ENCODE results near the gene SORCS2. TPM values are rescaled to one million over a fixed set of nuclear protein-coding genes. Genes with fewer than 3 reads are reported as not detected.
A peak's percentile ranks its signal among the peaks of the same experiment; 100 is the strongest.

SORCS2 gene
- total RNA-seq, 1 donor from 2014 or later, result 29.5 TPM

DNA sequence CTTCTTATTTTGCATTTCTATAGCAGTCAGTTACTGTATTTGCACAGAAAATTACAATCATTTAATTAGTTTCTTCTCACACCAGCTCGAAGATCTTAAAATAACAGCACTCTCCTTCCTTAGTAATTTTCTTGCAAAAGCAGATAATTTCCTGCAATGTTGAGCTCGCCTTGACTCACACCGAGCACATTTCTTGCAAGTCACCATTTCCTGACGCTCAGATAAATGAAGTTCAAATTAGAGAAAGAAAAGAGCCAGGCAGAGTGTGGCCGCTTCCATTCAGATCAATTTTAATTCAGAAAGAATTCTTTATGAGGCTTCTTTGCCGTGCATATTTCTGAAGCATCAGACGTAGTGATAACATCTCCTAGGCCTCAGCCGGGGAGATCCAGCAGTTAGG lies 10.1 kb downstream of the SORCS2 start:
- Mint-ChIP-seq H3K4me3 (ENCODE audit: unreplicated experiment) (no peak overlapping the region), H3K36me3 (ENCODE audit: unreplicated experiment) (no peaks in the 10 kb centered on the region), H3K27me3 (ENCODE audit: unreplicated experiment) (peaks cover 9% of the 10 kb centered on the region), H3K4me1 (ENCODE audit: low read depth, unreplicated experiment) (peaks cover 36% of the 10 kb centered on the region), H3K9me3 (ENCODE audit: unreplicated experiment) (peaks cover 5% of the 10 kb centered on the region), H3K27ac (ENCODE audit: unreplicated experiment) (no peak overlapping the region)
- no peak for DNase-seq
- no peak for TF ChIP-seq CTCF (IDR thresholded peaks at IDR 0.05; ENCODE audit: partially characterized antibody, unreplicated experiment)

DNA sequence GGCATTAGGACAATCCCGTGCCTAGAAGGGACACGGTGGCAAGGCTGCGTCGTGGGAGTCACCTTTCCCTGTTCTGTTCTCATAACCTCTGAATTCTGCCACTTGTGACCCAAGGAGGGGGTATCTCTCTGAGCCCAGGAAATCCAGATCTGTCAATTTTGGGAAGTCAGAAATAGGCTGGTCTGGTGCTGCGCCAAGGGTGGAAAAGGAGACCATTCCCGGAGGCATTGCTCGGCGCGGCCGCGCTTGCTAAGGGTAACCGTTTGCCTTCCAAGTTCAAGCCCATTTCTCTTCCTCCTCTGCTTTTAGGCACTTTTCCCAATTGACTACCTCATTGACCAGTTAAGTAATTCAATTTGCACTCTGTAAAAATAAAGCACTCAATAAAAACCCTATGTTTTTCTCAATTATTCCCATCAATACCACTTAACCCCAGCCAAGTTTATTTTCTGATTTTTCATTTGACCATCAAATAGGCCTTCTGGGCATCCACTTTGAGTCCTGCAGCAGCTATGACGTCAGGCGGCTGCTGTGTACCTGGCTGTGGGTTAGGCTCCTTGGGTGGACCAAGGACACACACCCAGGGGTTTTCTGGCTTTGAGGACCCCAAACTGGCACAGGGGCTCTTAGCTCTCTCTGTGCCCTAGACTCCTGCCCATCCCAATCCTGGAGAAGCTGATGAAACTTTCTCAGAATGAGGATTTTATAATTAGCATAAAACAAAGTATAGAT lies 12.5 kb downstream of the SORCS2 start:
- no peak for DNase-seq
- Mint-ChIP-seq H3K9me3 (ENCODE audit: unreplicated experiment) (peaks cover 9% of the 10 kb centered on the region), H3K4me1 (ENCODE audit: low read depth, unreplicated experiment) (peaks cover 32% of the 10 kb centered on the region), H3K4me3 (ENCODE audit: unreplicated experiment) (no peak overlapping the region), H3K27me3 (ENCODE audit: unreplicated experiment) (peaks cover 10% of the 10 kb centered on the region), H3K27ac (ENCODE audit: unreplicated experiment) (no peak overlapping the region), H3K36me3 (ENCODE audit: unreplicated experiment) (no peaks in the 10 kb centered on the region)
- no peak for TF ChIP-seq CTCF (IDR thresholded peaks at IDR 0.05; ENCODE audit: partially characterized antibody, unreplicated experiment)

DNA sequence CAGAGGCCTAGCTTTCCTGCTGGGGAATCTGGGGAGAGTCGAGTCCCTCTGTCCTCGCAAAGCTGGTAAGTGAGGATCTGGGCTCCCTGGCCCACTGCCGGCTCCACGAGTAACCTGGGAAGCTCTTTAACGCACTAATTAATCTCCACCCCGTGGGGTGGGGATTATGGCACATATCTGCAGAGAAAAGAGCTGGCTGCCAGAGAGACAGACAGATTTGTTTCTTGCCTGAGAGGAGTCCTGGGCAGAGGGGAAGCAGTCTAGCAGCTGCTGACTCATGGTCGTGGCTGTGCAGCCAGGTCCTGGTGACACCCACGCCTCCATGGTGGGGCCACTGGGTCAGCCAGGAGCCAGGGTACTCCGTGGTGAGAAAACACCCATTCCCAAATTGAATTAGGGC lies 14.0 kb downstream of the SORCS2 start:
- Mint-ChIP-seq H3K36me3 (ENCODE audit: unreplicated experiment) (no peaks in the 10 kb centered on the region), H3K27me3 (ENCODE audit: unreplicated experiment) (peaks cover 9% of the 10 kb centered on the region), H3K27ac (ENCODE audit: unreplicated experiment) (peak overlapping the region; percentile 66), H3K9me3 (ENCODE audit: unreplicated experiment) (peaks cover 5% of the 10 kb centered on the region), H3K4me1 (ENCODE audit: low read depth, unreplicated experiment) (peaks cover 25% of the 10 kb centered on the region), H3K4me3 (ENCODE audit: unreplicated experiment) (no peak overlapping the region)
- TF ChIP-seq CTCF (IDR thresholded peaks at IDR 0.05; ENCODE audit: partially characterized antibody, unreplicated experiment), result no peak
- DNase-seq, result no peak

DNA sequence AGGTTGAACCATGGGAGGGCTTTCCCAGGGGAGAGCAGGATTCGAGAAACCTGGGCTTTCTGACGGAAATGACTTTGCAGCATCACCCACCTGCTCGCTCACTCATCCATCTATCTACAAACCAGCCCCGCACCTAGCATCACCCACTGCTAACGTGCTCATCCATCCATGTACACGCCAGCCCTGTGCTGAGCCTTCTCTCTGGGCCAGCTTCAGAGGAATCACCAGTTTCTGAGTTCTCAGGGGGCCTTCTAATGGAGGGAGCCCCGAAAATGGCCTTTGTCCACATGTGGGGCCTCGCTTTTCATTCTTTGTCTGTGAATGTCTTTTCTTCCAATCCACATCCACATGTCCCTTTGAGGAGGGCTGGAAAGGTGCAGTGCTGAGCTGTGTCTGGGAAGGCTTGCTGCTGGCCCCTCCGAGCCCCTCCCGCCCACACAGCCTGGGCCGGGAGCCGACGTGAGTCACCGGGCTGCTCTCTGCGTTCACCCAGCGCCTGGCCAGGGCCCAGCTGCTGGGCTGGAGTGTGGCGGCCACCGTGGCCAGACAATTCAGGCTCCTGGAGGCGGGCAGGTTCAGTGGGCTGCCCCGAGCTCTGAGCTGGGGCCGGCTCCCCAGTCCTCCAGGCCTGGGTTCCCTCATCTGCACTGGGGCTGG lies 14.7 kb downstream of the SORCS2 start:
- H3K36me3 Mint-ChIP-seq (ENCODE audit: unreplicated experiment), result no peaks in the 10 kb centered on the region
- TF ChIP-seq CTCF (IDR thresholded peaks at IDR 0.05; ENCODE audit: partially characterized antibody, unreplicated experiment), result no peak
- peaks cover 5% of the 10 kb centered on the region for H3K9me3 Mint-ChIP-seq (ENCODE audit: unreplicated experiment)
- peaks cover 6% of the 10 kb centered on the region for H3K27me3 Mint-ChIP-seq (ENCODE audit: unreplicated experiment)
- peak; percentile 56 for DNase-seq
- H3K4me1 Mint-ChIP-seq (ENCODE audit: low read depth, unreplicated experiment), result peaks cover 19% of the 10 kb centered on the region
- no peak overlapping the region for H3K4me3 Mint-ChIP-seq (ENCODE audit: unreplicated experiment)
- H3K27ac Mint-ChIP-seq (ENCODE audit: unreplicated experiment), result peak overlapping the region; percentile 66

GRCh38 chr4:7207628-7208231 lies 15.4 kb downstream of the SORCS2 start:
- Mint-ChIP-seq H3K36me3 (ENCODE audit: unreplicated experiment) (no peaks in the 10 kb centered on the region), H3K4me1 (ENCODE audit: low read depth, unreplicated experiment) (peaks cover 15% of the 10 kb centered on the region), H3K27me3 (ENCODE audit: unreplicated experiment) (peaks cover 3% of the 10 kb centered on the region), H3K9me3 (ENCODE audit: unreplicated experiment) (peaks cover 5% of the 10 kb centered on the region), H3K27ac (ENCODE audit: unreplicated experiment) (no peak overlapping the region), H3K4me3 (ENCODE audit: unreplicated experiment) (no peak overlapping the region)
- no peak for DNase-seq
- no peak for TF ChIP-seq CTCF (IDR thresholded peaks at IDR 0.05; ENCODE audit: partially characterized antibody, unreplicated experiment)
